PC-9 (cell line): Measurements from ENCODE around the gene CPN2. TPM values are rescaled to one million over a fixed set of nuclear protein-coding genes. Genes with fewer than 3 reads are reported as not detected.

Experiments used
- BruUV-seq: library from RNA; stranded (reverse); fragments of 400-500 nt; replicated peaks from 2 replicates; lab custom pipeline; 2021; lab: Mats Ljungman, UMichigan
- CTCF ChIA-PET: fragments of 300-600 bp; sonication (Branson Sonifier 250); formaldehyde crosslinking; loops from one replicate; lab custom pipeline; 2022; ENCODE audit warnings: antibody characterized with exemption; lab: Charles Lee
- POLR2A ChIA-PET: fragments of 300-600 bp; sonication (Branson Sonifier 250); formaldehyde crosslinking; loops from one replicate; lab custom pipeline; 2022; ENCODE audit warnings: antibody characterized with exemption; ENCODE audit not compliant: unreplicated experiment; lab: Charles Lee
- DNase-seq, 2 experiments: peaks; one replicate each; pipeline versions ENCODE4 v3.0.0 to v3.0.0-alpha.2; 2015 to 2022; ENCODE audit warnings: mixed read lengths in 1 of 2
- H2AFZ ChIP-seq: fragments of 200-600 bp; sonication (generic); 2 replicates; pipeline ENCODE4 v1.8.1; 2017; ENCODE audit warnings: antibody characterized with exemption
- H3F3A ChIP-seq: fragments of 200-600 bp; sonication (generic); 2 replicates; pipeline ENCODE4 v1.8.1; 2017; ENCODE audit warnings: antibody characterized with exemption, mild to moderate bottlenecking, low read depth; ENCODE audit not compliant: insufficient read depth
- H3K27ac ChIP-seq: fragments of 200-600 bp; sonication (generic); 2 replicates; pipeline ENCODE4 v1.6.1; 2016; ENCODE audit warnings: mixed run types
- H3K27me3 ChIP-seq: fragments of 200-600 bp; sonication (generic); 2 replicates; pipeline ENCODE4 v1.6.1; 2016; ENCODE audit warnings: low read depth, mixed run types; ENCODE audit not compliant: insufficient read depth
- H3K36me3 ChIP-seq: fragments of 200-600 bp; sonication (generic); 2 replicates; pipeline ENCODE4 v1.6.1; 2016; ENCODE audit warnings: low read depth, mixed run types
- H3K4me1 ChIP-seq: fragments of 200-600 bp; sonication (generic); replicated peaks from 2 replicates; pipeline ENCODE4 v1.6.1; 2016; ENCODE audit warnings: mixed run types; ENCODE audit not compliant: insufficient read depth
- H3K4me2 ChIP-seq: fragments of 200-600 bp; sonication (generic); 2 replicates; pipeline ENCODE4 v1.6.1; 2017; ENCODE audit warnings: mixed run types
- H3K4me3 ChIP-seq: fragments of 200-600 bp; sonication (generic); 2 replicates; pipeline ENCODE4 v1.6.1; 2016; ENCODE audit warnings: mixed run types
- H3K79me2 ChIP-seq: fragments of 200-600 bp; sonication (generic); 2 replicates; pipeline ENCODE4 v1.6.1; 2017; ENCODE audit warnings: low read depth, mixed run types
- H3K9me2 ChIP-seq: fragments of 200-600 bp; sonication (generic); 2 replicates; pipeline ENCODE4 v1.8.1; 2017; ENCODE audit warnings: mild to moderate bottlenecking; ENCODE audit not compliant: insufficient read depth
- H3K9me3 ChIP-seq: fragments of 200-600 bp; sonication (generic); 2 replicates; pipeline ENCODE4 v1.8.1; 2016; ENCODE audit warnings: low read depth; ENCODE audit not compliant: insufficient read depth
- H4K20me1 ChIP-seq: fragments of 200-600 bp; sonication (generic); 2 replicates; pipeline ENCODE4 v1.8.1; 2017; ENCODE audit not compliant: insufficient read depth
- EZH2 ChIP-seq: fragments of 200-600 bp; sonication (generic); IDR thresholded peaks from 2 replicates; pipeline ENCODE4 v1.8.0; 2017; ENCODE audit warnings: antibody characterized with exemption, low read depth
- intact Hi-C: fragments of 100-400 bp; cut with micrococcal nuclease; formaldehyde crosslinking; loops from one replicate; pipeline ENCODE4 v1.10.0; 2022; ENCODE audit not compliant: unreplicated experiment
- total RNA-seq: library from RNA; stranded (reverse); gene quantifications from 2 replicates; pipeline ENCODE4 v1.2.3, GENCODE V29; 2021
- TF ChIP-seq, protein P1 (sequence below): fragments of 200-600 bp; sonication (generic); conservative IDR thresholded peaks from 2 replicates; pipeline ENCODE4 v1.6.1; 2017; ENCODE audit warnings: mixed run types, antibody characterized with exemption, mild to moderate bottlenecking, moderate library complexity

CPN2 gene
- total RNA-seq, 1 experiment from 2014 or later: not detected

DNA sequence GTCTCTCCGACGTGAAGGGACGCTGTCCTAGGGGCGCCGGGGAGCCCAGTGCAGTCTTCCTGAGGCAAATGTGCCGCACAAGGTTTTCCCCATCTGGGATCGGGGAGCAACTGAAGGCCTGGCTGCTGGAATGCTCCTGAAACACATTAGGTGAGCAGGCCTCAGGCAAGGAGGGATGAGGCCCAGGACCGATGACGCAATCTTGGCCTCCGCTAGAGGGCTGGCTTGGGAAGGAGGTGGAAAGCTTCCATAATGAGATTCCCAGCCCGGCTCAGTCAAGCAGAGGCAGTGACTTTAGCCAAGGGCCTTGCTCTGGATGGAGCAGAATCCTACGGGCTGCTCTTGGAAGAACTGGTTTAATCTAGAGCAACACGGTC lies 50.8 kb downstream of the CPN2 start:
- Histone ChIP-seq H3K4me3 (no peak overlapping the region), H3K27me3 (no peaks in the 10 kb centered on the region), H3K36me3 (no peaks in the 10 kb centered on the region), H4K20me1 (no peaks in the 10 kb centered on the region), H3K27ac (no peak overlapping the region), H3K4me1 (peaks cover 31% of the 10 kb centered on the region), H3K79me2 (no peaks in the 10 kb centered on the region), H3F3A (peaks cover 9% of the 10 kb centered on the region), H3K9me2 (no peaks in the 10 kb centered on the region), H3K9me3 (no peaks in the 10 kb centered on the region), H3K4me2 (no peak overlapping the region), H2AFZ (no peak overlapping the region)
- POLR2A ChIA-PET: no interaction called here
- CTCF ChIA-PET: interaction anchor here (0.6 kb wide), 1 partner anchor 12 kb away, joined by 3 read pairs; no protein-coding TSS in a partner anchor
- TF ChIP-seq, protein P1, sequence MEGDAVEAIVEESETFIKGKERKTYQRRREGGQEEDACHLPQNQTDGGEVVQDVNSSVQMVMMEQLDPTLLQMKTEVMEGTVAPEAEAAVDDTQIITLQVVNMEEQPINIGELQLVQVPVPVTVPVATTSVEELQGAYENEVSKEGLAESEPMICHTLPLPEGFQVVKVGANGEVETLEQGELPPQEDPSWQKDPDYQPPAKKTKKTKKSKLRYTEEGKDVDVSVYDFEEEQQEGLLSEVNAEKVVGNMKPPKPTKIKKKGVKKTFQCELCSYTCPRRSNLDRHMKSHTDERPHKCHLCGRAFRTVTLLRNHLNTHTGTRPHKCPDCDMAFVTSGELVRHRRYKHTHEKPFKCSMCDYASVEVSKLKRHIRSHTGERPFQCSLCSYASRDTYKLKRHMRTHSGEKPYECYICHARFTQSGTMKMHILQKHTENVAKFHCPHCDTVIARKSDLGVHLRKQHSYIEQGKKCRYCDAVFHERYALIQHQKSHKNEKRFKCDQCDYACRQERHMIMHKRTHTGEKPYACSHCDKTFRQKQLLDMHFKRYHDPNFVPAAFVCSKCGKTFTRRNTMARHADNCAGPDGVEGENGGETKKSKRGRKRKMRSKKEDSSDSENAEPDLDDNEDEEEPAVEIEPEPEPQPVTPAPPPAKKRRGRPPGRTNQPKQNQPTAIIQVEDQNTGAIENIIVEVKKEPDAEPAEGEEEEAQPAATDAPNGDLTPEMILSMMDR: no peak
- TF ChIP-seq EZH2: no peak
- intact Hi-C loops: no loop called here
- no peak for DNase-seq
- no TSS peak for BruUV-seq

DNA sequence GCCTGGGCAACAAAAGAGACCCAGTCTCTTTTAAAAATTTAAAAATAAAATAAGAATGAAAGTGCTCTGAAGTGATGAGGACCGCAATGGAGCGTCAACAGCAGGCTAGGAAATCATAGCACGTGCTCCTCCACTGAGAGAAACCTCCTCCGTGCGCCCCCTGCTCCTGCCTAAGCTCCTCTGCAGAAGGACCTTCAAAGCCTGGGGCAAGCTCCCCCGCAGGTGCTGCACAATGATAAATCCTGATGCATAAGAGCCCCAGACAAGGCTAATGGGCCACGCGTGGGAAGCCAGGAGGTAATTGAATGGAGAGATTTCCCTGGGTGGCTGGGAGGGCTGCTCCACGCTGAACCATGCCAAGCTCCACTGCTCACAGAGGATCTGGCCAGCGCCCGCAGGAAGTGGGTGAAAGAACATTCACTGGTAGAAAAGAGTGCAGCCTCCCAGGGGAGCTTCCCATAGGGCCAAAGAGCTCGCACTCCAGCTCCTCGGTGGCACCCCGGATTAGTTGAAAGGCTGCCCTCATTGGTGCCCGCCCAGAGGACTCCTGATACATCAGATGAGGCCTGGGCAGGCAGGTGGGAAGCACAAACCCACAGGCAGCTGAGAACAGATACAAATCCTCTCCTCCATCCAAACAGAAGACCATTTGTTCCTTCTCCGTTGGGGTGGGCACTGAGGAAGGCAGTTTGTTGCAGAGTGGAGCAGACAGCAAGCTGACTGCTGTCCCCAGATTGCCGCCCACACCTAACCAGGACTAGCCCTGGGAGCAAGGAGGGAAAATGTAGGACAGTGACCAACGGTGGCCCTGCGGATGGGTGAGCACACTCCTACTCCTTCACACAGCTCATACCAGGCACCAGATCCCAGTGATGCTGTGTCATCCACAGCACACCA lies 52.5 kb downstream of the CPN2 start:
- no peak overlapping the region for H2AFZ ChIP-seq
- ChIA-PET POLR2A (interaction anchor here (0.7 to 0.8 kb wide), 2 partner anchors 22 to 157 kb away, joined by 3 to 9 read pairs; no protein-coding TSS in a partner anchor), CTCF (interaction anchor here (0.7 kb wide), 1 partner anchor 35 kb away, joined by 3 read pairs; no protein-coding TSS in a partner anchor)
- no peak for DNase-seq
- peaks cover 46% of the 10 kb centered on the region for H3K4me1 ChIP-seq
- intact Hi-C loops: no loop called here
- no peak overlapping the region for H3K27ac ChIP-seq
- no peaks in the 10 kb centered on the region for H3K9me2 ChIP-seq
- no peak overlapping the region for H3K4me2 ChIP-seq
- H4K20me1 ChIP-seq: no peaks in the 10 kb centered on the region
- H3F3A ChIP-seq: peaks cover 9% of the 10 kb centered on the region
- H3K36me3 ChIP-seq: no peaks in the 10 kb centered on the region
- BruUV-seq: no TSS peak
- H3K79me2 ChIP-seq: no peaks in the 10 kb centered on the region
- H3K27me3 ChIP-seq: no peaks in the 10 kb centered on the region
- H3K4me3 ChIP-seq: no peak overlapping the region
- no peak for TF ChIP-seq EZH2
- TF ChIP-seq, protein P1: no peak
- H3K9me3 ChIP-seq: no peaks in the 10 kb centered on the region

DNA sequence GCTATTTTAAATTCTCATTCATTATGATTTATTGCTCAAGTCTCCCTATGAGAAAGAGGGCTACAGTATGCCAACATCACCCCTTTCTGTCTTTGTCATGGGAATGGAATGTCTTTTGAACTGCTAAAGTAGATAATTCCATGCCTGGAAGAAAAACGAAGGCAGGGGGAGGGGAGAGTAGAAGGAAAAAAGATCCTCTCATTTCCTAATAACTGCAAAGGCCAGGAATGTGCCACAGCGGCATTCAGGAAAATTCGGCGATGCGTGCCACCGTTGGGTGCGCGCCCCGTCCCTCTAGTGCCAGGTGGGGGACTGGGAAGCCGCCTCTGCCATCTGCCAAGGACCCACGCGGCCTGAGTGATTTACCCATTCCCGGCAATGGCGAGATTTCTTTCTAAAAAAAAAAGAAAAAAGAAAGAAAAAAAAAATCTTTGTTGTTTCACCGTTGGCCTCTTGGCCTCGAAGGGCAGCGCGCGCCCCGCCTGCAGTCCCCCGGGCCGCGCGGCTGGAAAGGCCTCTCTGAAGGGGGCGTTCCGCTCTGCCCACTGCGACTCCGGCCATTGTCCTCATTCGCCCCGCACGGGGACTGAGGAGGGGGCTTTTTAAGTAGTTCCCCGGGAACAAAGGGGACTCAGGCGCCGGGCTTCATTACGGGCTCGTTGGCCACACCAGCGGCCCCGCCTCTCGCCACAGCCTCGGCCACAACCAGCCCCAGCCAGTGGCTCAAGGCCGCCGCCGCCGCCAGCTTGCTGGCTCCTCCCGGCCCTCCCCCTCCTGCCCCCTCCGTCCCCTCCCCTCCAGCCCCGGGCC lies 54.5 kb downstream of the CPN2 start:
- H3K4me2 ChIP-seq: peak overlapping the region; percentile 91
- peak; percentile 94 to 98 for DNase-seq
- H3K27me3 ChIP-seq: no peaks in the 10 kb centered on the region
- TF ChIP-seq, protein P1: peak; percentile 30; the same call in 1 of the 2 replicates
- no peak for TF ChIP-seq EZH2
- H3K79me2 ChIP-seq: no peaks in the 10 kb centered on the region
- H3K36me3 ChIP-seq: no peaks in the 10 kb centered on the region
- peak overlapping the region; percentile 97 for H3K27ac ChIP-seq
- H3K4me1 ChIP-seq: peaks cover 65% of the 10 kb centered on the region
- peaks cover 24% of the 10 kb centered on the region for H3F3A ChIP-seq
- ChIA-PET CTCF (interaction anchor here (0.6 to 0.8 kb wide), 3 partner anchors 16 to 31 kb away, joined by 4 to 18 read pairs (median 8); no protein-coding TSS in a partner anchor), POLR2A (interaction anchor here (0.7 to 0.9 kb wide), 5 partner anchors 18 to 155 kb away, joined by 4 to 21 read pairs (median 6); no protein-coding TSS in a partner anchor)
- no peaks in the 10 kb centered on the region for H3K9me2 ChIP-seq
- H4K20me1 ChIP-seq: no peaks in the 10 kb centered on the region
- H3K4me3 ChIP-seq: peak overlapping the region; percentile 57
- H2AFZ ChIP-seq: peak overlapping the region; percentile 90
- TSS peak; percentile 91 for BruUV-seq
- no peaks in the 10 kb centered on the region for H3K9me3 ChIP-seq
- intact Hi-C loops: loop anchor here (1.0 to 2.0 kb wide), 8 partner anchors 19 to 514 kb away; partner anchors contain the start of gene HES1
